ENCODE measurements around the gene FURIN.
"Not testable (repeated sequence)": the region's sequence is repeated elsewhere in the genome, so short reads cannot be mapped to it uniquely, and the experiment has no call there.

FURIN gene

GRCh38 chr15:90893175-90894090 lies 25.0 kb downstream of the FURIN start:
- H3K79me2 ChIP-seq (ENCODE audit: control insufficient read depth, low read length) = no peaks in the 10 kb centered on the region
- H3K9me3 ChIP-seq (ENCODE audit: control insufficient read depth, insufficient read depth, low read length) = no peaks in the 10 kb centered on the region
- peaks cover 51% of the 10 kb centered on the region for H3K36me3 ChIP-seq (ENCODE audit: control insufficient read depth, low read length)
- no peak overlapping the region for H3K4me3 ChIP-seq (ENCODE audit: low read length)
- H4K20me1 ChIP-seq (ENCODE audit: control insufficient read depth, insufficient read depth, low read depth, low read length) = no peaks in the 10 kb centered on the region
- no peak for TF ChIP-seq EZH2phosphoT487 (IDR thresholded peaks at IDR 0.05; ENCODE audit: borderline replicate concordance, low read length)
- TF ChIP-seq, protein P1, sequence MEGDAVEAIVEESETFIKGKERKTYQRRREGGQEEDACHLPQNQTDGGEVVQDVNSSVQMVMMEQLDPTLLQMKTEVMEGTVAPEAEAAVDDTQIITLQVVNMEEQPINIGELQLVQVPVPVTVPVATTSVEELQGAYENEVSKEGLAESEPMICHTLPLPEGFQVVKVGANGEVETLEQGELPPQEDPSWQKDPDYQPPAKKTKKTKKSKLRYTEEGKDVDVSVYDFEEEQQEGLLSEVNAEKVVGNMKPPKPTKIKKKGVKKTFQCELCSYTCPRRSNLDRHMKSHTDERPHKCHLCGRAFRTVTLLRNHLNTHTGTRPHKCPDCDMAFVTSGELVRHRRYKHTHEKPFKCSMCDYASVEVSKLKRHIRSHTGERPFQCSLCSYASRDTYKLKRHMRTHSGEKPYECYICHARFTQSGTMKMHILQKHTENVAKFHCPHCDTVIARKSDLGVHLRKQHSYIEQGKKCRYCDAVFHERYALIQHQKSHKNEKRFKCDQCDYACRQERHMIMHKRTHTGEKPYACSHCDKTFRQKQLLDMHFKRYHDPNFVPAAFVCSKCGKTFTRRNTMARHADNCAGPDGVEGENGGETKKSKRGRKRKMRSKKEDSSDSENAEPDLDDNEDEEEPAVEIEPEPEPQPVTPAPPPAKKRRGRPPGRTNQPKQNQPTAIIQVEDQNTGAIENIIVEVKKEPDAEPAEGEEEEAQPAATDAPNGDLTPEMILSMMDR (IDR thresholded peaks at IDR 0.05; ENCODE audit: low read depth, low read length, poor library complexity, severe bottlenecking) = peak; percentile 69
- no peak overlapping the region for H3K4me2 ChIP-seq (ENCODE audit: low read length)
- H3F3A ChIP-seq (ENCODE audit: control insufficient read depth, insufficient read depth) = peaks cover 18% of the 10 kb centered on the region
- no peaks in the 10 kb centered on the region for H3K9me2 ChIP-seq (replicated peaks; ENCODE audit: control insufficient read depth, low read length)
- H3K27ac ChIP-seq (ENCODE audit: low read depth, low read length) = no peak overlapping the region
- H3K27me3 ChIP-seq (ENCODE audit: control insufficient read depth, low read length) = no peaks in the 10 kb centered on the region
- H3K4me1 ChIP-seq (ENCODE audit: control insufficient read depth, low read length) = peaks cover 44% of the 10 kb centered on the region

GRCh38 chr15:90895571-90896117 lies 27.3 kb downstream of the FURIN start:
- peak overlapping the region; percentile 90 for H3K27ac ChIP-seq (ENCODE audit: low read depth, low read length)
- H3K4me3 ChIP-seq (ENCODE audit: low read length) = no peak overlapping the region; the same call in 1 of the 2 replicates
- TF ChIP-seq, protein P1 (IDR thresholded peaks at IDR 0.05; ENCODE audit: low read depth, low read length, poor library complexity, severe bottlenecking) = no peak
- TF ChIP-seq EZH2phosphoT487 (IDR thresholded peaks at IDR 0.05; ENCODE audit: borderline replicate concordance, low read length) = no peak
- peaks cover 47% of the 10 kb centered on the region for H3K4me1 ChIP-seq (ENCODE audit: control insufficient read depth, low read length)
- H3K36me3 ChIP-seq (ENCODE audit: control insufficient read depth, low read length) = peaks cover 42% of the 10 kb centered on the region
- peak overlapping the region; percentile 77 for H3K4me2 ChIP-seq (ENCODE audit: low read length)
- no peaks in the 10 kb centered on the region for H4K20me1 ChIP-seq (ENCODE audit: control insufficient read depth, insufficient read depth, low read depth, low read length)
- peaks cover 18% of the 10 kb centered on the region for H3F3A ChIP-seq (ENCODE audit: control insufficient read depth, insufficient read depth)
- H3K9me3 ChIP-seq (ENCODE audit: control insufficient read depth, insufficient read depth, low read length) = no peaks in the 10 kb centered on the region
- no peaks in the 10 kb centered on the region for H3K9me2 ChIP-seq (replicated peaks; ENCODE audit: control insufficient read depth, low read length)
- no peaks in the 10 kb centered on the region for H3K27me3 ChIP-seq (ENCODE audit: control insufficient read depth, low read length)
- H3K79me2 ChIP-seq (ENCODE audit: control insufficient read depth, low read length) = no peaks in the 10 kb centered on the region

GRCh38 chr15:90897131-90897655 lies 28.8 kb downstream of the FURIN start:
- H3K27me3 ChIP-seq (ENCODE audit: control insufficient read depth, low read length) = not testable (repeated sequence)
- H3K27ac ChIP-seq (ENCODE audit: low read depth, low read length) = peak overlapping the region; percentile 90
- H3K4me2 ChIP-seq (ENCODE audit: low read length) = peak overlapping the region; percentile 77

More at GRCh38 chr15:90897131-90897655, 28.8 kb downstream of the FURIN start:
- not testable (repeated sequence) for H3K9me3 ChIP-seq (ENCODE audit: control insufficient read depth, insufficient read depth, low read length); H4K20me1 ChIP-seq (ENCODE audit: control insufficient read depth, insufficient read depth, low read depth, low read length); H3K79me2 ChIP-seq (ENCODE audit: control insufficient read depth, low read length); H3K9me2 ChIP-seq (replicated peaks; ENCODE audit: control insufficient read depth, low read length)
- Histone ChIP-seq H3F3A (ENCODE audit: control insufficient read depth, insufficient read depth) (peaks cover 18% of the 10 kb centered on the region), H3K36me3 (ENCODE audit: control insufficient read depth, low read length) (peaks cover 31% of the 10 kb centered on the region), H3K4me3 (ENCODE audit: low read length) (peak overlapping the region; percentile 61), H3K4me1 (ENCODE audit: control insufficient read depth, low read length) (peaks cover 58% of the 10 kb centered on the region)

Measured in DOHH2 (cell line).